SKM-1 (cell line): ENCODE results near the gene PNCK.

Experiments used
- DNase-seq: peaks from one replicate; lab custom pipeline; 2025; ENCODE audit not compliant: unreplicated experiment; lab: John Stamatoyannopoulos, UW

PNCK gene

GRCh38 chrX:153662266-153662665 is 11.3 kb downstream of the PNCK start:
- peak; percentile 11 for DNase-seq

- DNase-seq = no peak
Measured at GRCh38 chrX:153659268-153659667, 14.3 kb downstream of the PNCK start.

GRCh38 chrX:153657161-153657560 is 16.5 kb downstream of the PNCK start:
- no peak for DNase-seq

- no peak for DNase-seq
Measured at GRCh38 chrX:153653556-153653955, 20.1 kb downstream of the PNCK start.

GRCh38 chrX:153651540-153652079 is 22.0 kb downstream of the PNCK start:
- no peak for DNase-seq

- no peak for DNase-seq
Measured at GRCh38 chrX:153650959-153651358, 22.7 kb downstream of the PNCK start.

GRCh38 chrX:153649915-153650782 is 23.5 kb downstream of the PNCK start:
- DNase-seq = no peak

GRCh38 chrX:153649178-153649914 is 24.3 kb downstream of the PNCK start:
- DNase-seq = peak; percentile 8

GRCh38 chrX:153648358-153649177 is 25.0 kb downstream of the PNCK start:
- DNase-seq = no peak

GRCh38 chrX:153647461-153648357 is 25.9 kb downstream of the PNCK start:
- no peak for DNase-seq

- DNase-seq = no peak
Measured at GRCh38 chrX:153646620-153647373, 26.8 kb downstream of the PNCK start, which contains the start of gene DUSP9. Gene DUSP9, plus strand, starts transcription at chrX:153647203. Its CDS starts 751 bp downstream, at chrX:153647954.

GRCh38 chrX:153645921-153646488 is 27.6 kb downstream of the PNCK start:
- no peak for DNase-seq

- DNase-seq = no peak
Measured at GRCh38 chrX:153645151-153645550, 28.5 kb downstream of the PNCK start.

- no peak for DNase-seq
Measured at GRCh38 chrX:153644356-153645125, 29.1 kb downstream of the PNCK start.

- DNase-seq = no peak
Measured at GRCh38 chrX:153643431-153644351, 29.9 kb downstream of the PNCK start.

GRCh38 chrX:153642655-153643430 is 30.8 kb downstream of the PNCK start:
- DNase-seq = no peak
